MM.1S (cell line): Measurements from ENCODE around the gene TBX2.

Experiments
- EZH2 ChIP-seq: fragments of 300-600 bp; sonication (generic); optimal IDR thresholded peaks from 2 replicates; pipeline ENCODE3; 2017; ENCODE audit warnings: low read depth, mild to moderate bottlenecking, antibody characterized with exemption, low read length, mixed read lengths
- TF ChIP-seq, protein P1 (sequence below): fragments of 300-600 bp; sonication (generic); IDR thresholded peaks from 2 replicates; pipeline ENCODE4 v1.5.1; 2016; ENCODE audit warnings: antibody characterized with exemption, low read length, mixed read lengths

DNA sequence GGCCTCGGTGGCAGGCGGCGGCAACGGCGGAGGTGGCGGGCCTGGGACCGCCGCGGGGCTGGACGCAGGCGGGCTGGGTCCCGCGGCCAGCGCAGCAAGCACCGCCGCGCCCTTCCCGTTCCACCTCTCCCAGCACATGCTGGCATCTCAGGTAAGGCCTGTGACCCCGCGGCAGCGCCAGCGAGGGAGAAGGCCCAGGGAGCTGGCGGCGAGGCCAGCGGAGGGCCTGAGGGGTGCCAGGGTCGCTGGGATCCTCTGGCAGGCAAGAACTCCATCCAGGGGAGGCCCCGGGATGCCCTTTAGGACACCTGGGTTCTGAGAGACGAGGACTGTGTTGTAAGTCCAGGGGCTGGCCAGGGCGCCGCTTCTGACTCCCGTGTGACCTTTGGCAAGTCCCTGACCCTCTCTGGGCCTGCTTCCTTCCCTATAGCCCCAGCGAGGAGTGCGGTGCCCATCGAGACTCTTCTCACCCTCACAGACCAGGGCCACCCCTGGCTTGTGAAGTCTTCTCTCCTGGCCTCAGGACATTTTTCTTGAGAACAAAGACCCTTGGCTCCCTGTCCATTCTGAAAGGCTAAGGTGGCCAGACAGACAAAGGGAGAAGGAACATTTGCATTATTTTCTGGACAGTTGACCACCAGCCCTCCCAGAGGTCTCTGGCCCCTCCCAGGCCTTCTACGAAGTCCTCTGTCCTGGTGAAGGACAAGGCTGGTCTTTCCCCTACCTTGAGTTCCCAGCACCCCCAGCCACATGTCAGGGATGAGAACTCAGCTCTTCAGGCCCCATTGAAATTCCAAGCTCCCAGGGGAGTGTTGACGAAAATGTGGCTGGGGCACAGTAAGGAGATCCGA is 6.3 kb downstream of the TBX2 start:
- TF ChIP-seq, protein P1, sequence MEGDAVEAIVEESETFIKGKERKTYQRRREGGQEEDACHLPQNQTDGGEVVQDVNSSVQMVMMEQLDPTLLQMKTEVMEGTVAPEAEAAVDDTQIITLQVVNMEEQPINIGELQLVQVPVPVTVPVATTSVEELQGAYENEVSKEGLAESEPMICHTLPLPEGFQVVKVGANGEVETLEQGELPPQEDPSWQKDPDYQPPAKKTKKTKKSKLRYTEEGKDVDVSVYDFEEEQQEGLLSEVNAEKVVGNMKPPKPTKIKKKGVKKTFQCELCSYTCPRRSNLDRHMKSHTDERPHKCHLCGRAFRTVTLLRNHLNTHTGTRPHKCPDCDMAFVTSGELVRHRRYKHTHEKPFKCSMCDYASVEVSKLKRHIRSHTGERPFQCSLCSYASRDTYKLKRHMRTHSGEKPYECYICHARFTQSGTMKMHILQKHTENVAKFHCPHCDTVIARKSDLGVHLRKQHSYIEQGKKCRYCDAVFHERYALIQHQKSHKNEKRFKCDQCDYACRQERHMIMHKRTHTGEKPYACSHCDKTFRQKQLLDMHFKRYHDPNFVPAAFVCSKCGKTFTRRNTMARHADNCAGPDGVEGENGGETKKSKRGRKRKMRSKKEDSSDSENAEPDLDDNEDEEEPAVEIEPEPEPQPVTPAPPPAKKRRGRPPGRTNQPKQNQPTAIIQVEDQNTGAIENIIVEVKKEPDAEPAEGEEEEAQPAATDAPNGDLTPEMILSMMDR: no peak
- TF ChIP-seq EZH2: no peak
